DND-41 (cell line): ENCODE data around the gene RBM19.

ENCODE experiments used
- ATAC-seq: fragments of 200-7000 bp; cut with Tn5 transposase; 3 replicates; pipeline ENCODE4 v1.9.1; 2021; ENCODE audit warnings: low read depth; ENCODE audit not compliant: insufficient read depth
- DNase-seq: peaks from one replicate; pipeline ENCODE4 v3.0.0-alpha.2; 2020
- H2AFZ ChIP-seq: 2 replicates; pipeline ENCODE4 v1.6.0; 2012; ENCODE audit warnings: low read depth, low read length
- H3K27ac ChIP-seq: 2 replicates; pipeline ENCODE4 v1.5.1; 2012; ENCODE audit warnings: low read length, inconsistent platforms
- H3K27me3 ChIP-seq: fragments of 200-600 bp; sonication (generic); 2 replicates; pipeline ENCODE4 v1.6.0; 2012; ENCODE audit warnings: low read length, mild to moderate bottlenecking, inconsistent platforms; ENCODE audit not compliant: insufficient read depth, poor library complexity
- H3K36me3 ChIP-seq: 2 replicates; pipeline ENCODE4 v1.5.1; 2012; ENCODE audit warnings: low read length, inconsistent platforms; ENCODE audit not compliant: insufficient read depth
- H3K4me1 ChIP-seq: 2 replicates; pipeline ENCODE4 v1.5.1; 2012; ENCODE audit warnings: mild to moderate bottlenecking, low read length; ENCODE audit not compliant: insufficient read depth
- H3K4me2 ChIP-seq: 2 replicates; pipeline ENCODE4 v1.6.0; 2012; ENCODE audit warnings: mild to moderate bottlenecking, moderate library complexity, low read length, inconsistent platforms; ENCODE audit not compliant: insufficient read depth
- H3K4me3 ChIP-seq, 2 experiments: fragments of 200-600 bp in 1 of 2; shearing (Covaris generic) in 1 of 2; 2 replicates each; pipeline ENCODE4 v1.5.1; 2012 to 2016; ENCODE audit warnings: inconsistent platforms in 2 of 2, low read length in 2 of 2, mild to moderate bottlenecking in 2 of 2, low read depth in 1 of 2, moderate library complexity in 1 of 2
- H3K79me2 ChIP-seq: 2 replicates; pipeline ENCODE4 v1.6.0; 2012; ENCODE audit warnings: low read length, inconsistent platforms; ENCODE audit not compliant: insufficient read depth
- H3K9ac ChIP-seq: 2 replicates; pipeline ENCODE4 v1.6.0; 2012; ENCODE audit warnings: low read depth, mild to moderate bottlenecking, inconsistent platforms, low read length, moderate library complexity
- H3K9me3 ChIP-seq: 2 replicates; pipeline ENCODE4 v1.5.1; 2012; ENCODE audit warnings: low read length, moderate library complexity, mild to moderate bottlenecking, inconsistent platforms; ENCODE audit not compliant: insufficient read depth, severe bottlenecking
- H4K20me1 ChIP-seq: 2 replicates; pipeline ENCODE4 v1.6.0; 2012; ENCODE audit warnings: low read length; ENCODE audit not compliant: insufficient read depth
- CTCF ChIP-seq: IDR thresholded peaks from 2 replicates; pipeline ENCODE4 v1.5.1; 2012; ENCODE audit warnings: borderline replicate concordance, low read length, moderate library complexity, mild to moderate bottlenecking; ENCODE audit not compliant: poor library complexity, severe bottlenecking; ENCODE audit errors: extremely low read depth
- EZH2 ChIP-seq: IDR thresholded peaks from 3 replicates; pipeline ENCODE4 v1.6.1; 2012; ENCODE audit warnings: borderline replicate concordance, low read depth, mild to moderate bottlenecking, moderate library complexity, low read length, inconsistent platforms; ENCODE audit not compliant: severe bottlenecking

The RBM19 gene

GRCh38 chr12:113808095-113808951, 157.8 kb downstream of the RBM19 start:
- 0 out of 2 replicates have a peak, but pooled peaks cover 5% of the 10 kb centered on the region for H3K36me3 ChIP-seq
- H3K4me1 ChIP-seq = no peaks in the 10 kb centered on the region
- no peaks in the 10 kb centered on the region for H4K20me1 ChIP-seq
- no peak overlapping the region for H3K9ac ChIP-seq
- ATAC-seq = no peak
- H3K27me3 ChIP-seq = no peaks in the 10 kb centered on the region
- H3K27ac ChIP-seq = no peak overlapping the region
- no peaks in the 10 kb centered on the region for H3K9me3 ChIP-seq
- TF ChIP-seq EZH2 = no peak
- no peak for TF ChIP-seq CTCF
- H2AFZ ChIP-seq = no peak overlapping the region
- no peak overlapping the region for H3K4me3 ChIP-seq
- no peak for DNase-seq
- no peak overlapping the region for H3K4me2 ChIP-seq
- H3K79me2 ChIP-seq = no peaks in the 10 kb centered on the region

GRCh38 chr12:113805673-113806072, 160.5 kb downstream of the RBM19 start:
- no peaks in the 10 kb centered on the region for H3K4me1 ChIP-seq
- DNase-seq (no peak), ATAC-seq (no peak)
- TF ChIP-seq EZH2 = no peak
- no peak for TF ChIP-seq CTCF
- H3K9ac ChIP-seq = no peak overlapping the region
- no peaks in the 10 kb centered on the region for H3K27me3 ChIP-seq
- no peak overlapping the region for H3K4me2 ChIP-seq
- no peak overlapping the region for H3K4me3 ChIP-seq
- no peaks in the 10 kb centered on the region for H3K9me3 ChIP-seq
- no peaks in the 10 kb centered on the region for H3K36me3 ChIP-seq
- no peaks in the 10 kb centered on the region for H3K79me2 ChIP-seq
- H3K27ac ChIP-seq = no peak overlapping the region
- H2AFZ ChIP-seq = no peak overlapping the region
- H4K20me1 ChIP-seq = no peaks in the 10 kb centered on the region

GRCh38 chr12:113804961-113805600, 161.0 kb downstream of the RBM19 start:
- no peak overlapping the region for H3K4me2 ChIP-seq
- ATAC-seq (no peak), DNase-seq (no peak)
- no peak overlapping the region for H3K27ac ChIP-seq
- no peaks in the 10 kb centered on the region for H3K4me1 ChIP-seq
- H2AFZ ChIP-seq = no peak overlapping the region
- no peaks in the 10 kb centered on the region for H3K27me3 ChIP-seq
- no peak for TF ChIP-seq CTCF
- no peak for TF ChIP-seq EZH2
- H3K9me3 ChIP-seq = no peaks in the 10 kb centered on the region
- H3K9ac ChIP-seq = no peak overlapping the region
- H3K36me3 ChIP-seq = no peaks in the 10 kb centered on the region
- H3K79me2 ChIP-seq = no peaks in the 10 kb centered on the region
- no peaks in the 10 kb centered on the region for H4K20me1 ChIP-seq
- no peak overlapping the region for H3K4me3 ChIP-seq
